ENCODE results near the gene ECM2.

ECM2 gene

DNA sequence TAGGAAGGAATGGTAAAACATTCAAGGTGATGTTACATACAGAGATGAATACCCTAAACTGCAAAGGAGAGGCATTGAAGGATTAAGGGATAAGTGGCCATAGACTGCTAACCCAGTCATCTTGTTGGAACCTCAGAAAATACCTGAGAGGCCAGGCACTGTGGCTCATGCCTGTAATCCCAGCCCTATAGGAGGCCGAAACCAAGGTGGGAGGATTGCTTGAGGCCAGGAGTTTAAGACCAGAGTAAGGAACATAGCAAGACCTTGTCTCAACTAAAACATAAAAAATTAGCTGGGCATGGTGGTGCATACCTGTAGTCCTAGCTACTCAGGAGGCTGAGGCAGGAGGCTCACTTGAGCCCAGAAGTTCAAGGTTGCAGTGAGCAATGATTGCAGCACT lies 10.9 kb downstream of the ECM2 start:
- Histone ChIP-seq H4K8ac (ENCODE audit: low read depth, low read length) (no peak overlapping the region), H3K4me2 (ENCODE audit: low read length) (no peak overlapping the region), H3K36me3 (ENCODE audit: control insufficient read depth, insufficient read depth, low read length) (no peaks in the 10 kb centered on the region), H3K27me3 (ENCODE audit: insufficient read depth, low read length, poor library complexity) (no peaks in the 10 kb centered on the region), H2BK5ac (ENCODE audit: low read length) (no peak overlapping the region), H3K4me3 (ENCODE audit: low read length) (no peak overlapping the region), H3K23ac (ENCODE audit: low read length) (no peak overlapping the region), H3K4ac (ENCODE audit: low read depth, low read length) (no peak overlapping the region), H3K9ac (ENCODE audit: low read length) (no peak overlapping the region), H2BK15ac (replicated peaks; ENCODE audit: low read depth) (no peak overlapping the region), H2AK5ac (ENCODE audit: low read length) (no peak overlapping the region), H3K79me1 (ENCODE audit: low read length) (no peaks in the 10 kb centered on the region), H3K27ac (ENCODE audit: low read depth, low read length) (no peak overlapping the region), H2BK120ac (ENCODE audit: low read depth, low read length) (no peak overlapping the region), H3K56ac (ENCODE audit: low read length) (no peak overlapping the region), H3K18ac (ENCODE audit: low read length) (no peak overlapping the region), H3K79me2 (ENCODE audit: control insufficient read depth, insufficient read depth, low read length) (no peaks in the 10 kb centered on the region), H3K4me1 (ENCODE audit: control insufficient read depth, low read depth, low read length) (no peaks in the 10 kb centered on the region), H4K5ac (ENCODE audit: low read length) (no peak overlapping the region)
- no CpG with 5 or more reads among the region's 1 CpG for WGBS (ENCODE audit: extremely low coverage, insufficient coverage, low lambda C conversion rate)
- peak; percentile 14 for DNase-seq

DNA sequence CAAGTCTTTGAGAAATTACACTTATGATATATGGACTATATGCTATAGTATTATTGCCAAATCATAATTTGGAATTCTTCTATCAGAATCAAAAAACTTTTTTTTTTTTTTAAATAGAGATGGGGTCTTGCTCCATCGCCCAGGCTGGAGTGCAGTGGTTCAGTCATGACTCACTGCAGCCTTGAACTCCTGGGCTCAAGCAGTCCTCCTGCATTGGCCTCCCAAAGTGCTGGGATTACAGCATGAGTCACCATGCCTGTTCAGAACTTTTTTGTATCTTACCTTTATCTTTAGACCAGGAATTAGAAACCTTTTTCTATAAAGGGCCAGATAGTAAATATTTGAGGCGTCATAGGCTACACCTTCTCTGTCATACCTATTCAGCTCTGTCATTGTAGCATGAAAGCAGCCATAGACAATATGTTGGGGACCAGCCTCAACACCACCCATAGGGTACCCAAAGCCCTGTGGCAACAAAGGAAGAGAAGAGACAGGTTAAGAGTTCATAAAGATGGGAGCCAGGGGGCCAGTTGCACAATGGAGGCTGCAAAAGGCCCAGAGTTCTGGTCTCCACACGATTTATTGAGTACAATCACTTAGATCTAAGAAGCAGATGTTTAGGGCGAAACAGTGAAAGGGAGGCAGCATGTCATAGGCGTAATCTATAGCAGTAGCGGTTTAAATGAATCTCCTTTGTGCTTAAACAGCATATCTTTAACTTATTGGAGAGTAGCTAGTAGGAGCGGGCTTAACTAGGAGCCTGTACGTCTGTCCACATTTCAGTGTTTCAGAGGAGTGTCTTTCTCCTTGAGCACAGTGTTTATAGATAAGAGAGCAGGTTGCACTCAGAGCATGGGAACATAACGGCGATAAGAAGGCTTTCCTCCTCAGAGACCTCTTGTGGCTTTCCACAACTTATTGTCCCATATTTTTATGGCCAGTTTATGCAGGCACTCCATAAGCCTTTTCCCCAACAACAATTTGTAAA lies 12.5 kb downstream of the ECM2 start:
- H3K9ac ChIP-seq (ENCODE audit: low read length), result no peak overlapping the region
- no peak overlapping the region for H3K56ac ChIP-seq (ENCODE audit: low read length)
- H3K4me3 ChIP-seq (ENCODE audit: low read length), result no peak overlapping the region
- H3K27me3 ChIP-seq (ENCODE audit: insufficient read depth, low read length, poor library complexity), result no peaks in the 10 kb centered on the region
- H3K36me3 ChIP-seq (ENCODE audit: control insufficient read depth, insufficient read depth, low read length), result no peaks in the 10 kb centered on the region
- no peak overlapping the region for H3K23ac ChIP-seq (ENCODE audit: low read length)
- DNase-seq, result no peak
- no peak overlapping the region for H3K18ac ChIP-seq (ENCODE audit: low read length)
- H3K79me1 ChIP-seq (ENCODE audit: low read length), result no peaks in the 10 kb centered on the region
- WGBS (ENCODE audit: extremely low coverage, insufficient coverage, low lambda C conversion rate), result no CpG with 5 or more reads among the region's 10 CpGs
- H4K8ac ChIP-seq (ENCODE audit: low read depth, low read length), result no peak overlapping the region
- no peak overlapping the region for H3K4me2 ChIP-seq (ENCODE audit: low read length)
- no peaks in the 10 kb centered on the region for H3K79me2 ChIP-seq (ENCODE audit: control insufficient read depth, insufficient read depth, low read length)
- H2BK5ac ChIP-seq (ENCODE audit: low read length), result no peak overlapping the region
- H2BK15ac ChIP-seq (replicated peaks; ENCODE audit: low read depth), result no peak overlapping the region
- H3K27ac ChIP-seq (ENCODE audit: low read depth, low read length), result no peak overlapping the region
- no peak overlapping the region for H3K4ac ChIP-seq (ENCODE audit: low read depth, low read length)
- H2AK5ac ChIP-seq (ENCODE audit: low read length), result no peak overlapping the region
- no peak overlapping the region for H2BK120ac ChIP-seq (ENCODE audit: low read depth, low read length)
- no peak overlapping the region for H4K5ac ChIP-seq (ENCODE audit: low read length)
- H3K4me1 ChIP-seq (ENCODE audit: control insufficient read depth, low read depth, low read length), result no peaks in the 10 kb centered on the region

DNA sequence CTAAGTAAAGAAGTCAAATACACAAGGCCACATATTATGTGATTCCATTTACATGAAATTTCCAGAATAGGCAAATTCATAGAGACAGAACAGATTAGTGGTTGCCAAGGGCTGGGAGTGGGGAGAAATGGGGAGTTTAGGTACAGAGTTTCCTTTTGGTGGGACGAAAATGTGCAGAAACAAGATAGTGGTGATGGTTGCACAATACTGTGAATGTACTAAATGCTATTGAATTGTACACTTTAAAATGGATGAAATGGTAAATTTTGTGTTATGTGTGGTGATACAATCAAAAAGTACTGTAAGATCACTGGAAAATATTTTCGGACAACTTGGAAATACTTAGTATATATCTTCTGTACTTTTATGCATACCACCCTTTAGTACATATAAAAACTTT lies 15.0 kb downstream of the ECM2 start:
- H4K5ac ChIP-seq (ENCODE audit: low read length), result no peak overlapping the region
- H3K36me3 ChIP-seq (ENCODE audit: control insufficient read depth, insufficient read depth, low read length), result no peaks in the 10 kb centered on the region
- DNase-seq, result no peak
- H2AK5ac ChIP-seq (ENCODE audit: low read length), result no peak overlapping the region
- H3K18ac ChIP-seq (ENCODE audit: low read length), result no peak overlapping the region
- no peaks in the 10 kb centered on the region for H3K79me2 ChIP-seq (ENCODE audit: control insufficient read depth, insufficient read depth, low read length)
- H3K4ac ChIP-seq (ENCODE audit: low read depth, low read length), result no peak overlapping the region
- H2BK5ac ChIP-seq (ENCODE audit: low read length), result no peak overlapping the region
- H3K4me2 ChIP-seq (ENCODE audit: low read length), result no peak overlapping the region
- no peaks in the 10 kb centered on the region for H3K4me1 ChIP-seq (ENCODE audit: control insufficient read depth, low read depth, low read length)
- no peaks in the 10 kb centered on the region for H3K79me1 ChIP-seq (ENCODE audit: low read length)
- H3K9ac ChIP-seq (ENCODE audit: low read length), result no peak overlapping the region
- no peak overlapping the region for H3K23ac ChIP-seq (ENCODE audit: low read length)
- no peak overlapping the region for H2BK120ac ChIP-seq (ENCODE audit: low read depth, low read length)
- H3K27me3 ChIP-seq (ENCODE audit: insufficient read depth, low read length, poor library complexity), result no peaks in the 10 kb centered on the region
- no peak overlapping the region for H4K8ac ChIP-seq (ENCODE audit: low read depth, low read length)
- no CpG with 5 or more reads among the region's 2 CpGs for WGBS (ENCODE audit: extremely low coverage, insufficient coverage, low lambda C conversion rate)
- H3K56ac ChIP-seq (ENCODE audit: low read length), result no peak overlapping the region
- no peak overlapping the region for H3K4me3 ChIP-seq (ENCODE audit: low read length)
- no peak overlapping the region for H3K27ac ChIP-seq (ENCODE audit: low read depth, low read length)
- no peak overlapping the region for H2BK15ac ChIP-seq (replicated peaks; ENCODE audit: low read depth)

DNA sequence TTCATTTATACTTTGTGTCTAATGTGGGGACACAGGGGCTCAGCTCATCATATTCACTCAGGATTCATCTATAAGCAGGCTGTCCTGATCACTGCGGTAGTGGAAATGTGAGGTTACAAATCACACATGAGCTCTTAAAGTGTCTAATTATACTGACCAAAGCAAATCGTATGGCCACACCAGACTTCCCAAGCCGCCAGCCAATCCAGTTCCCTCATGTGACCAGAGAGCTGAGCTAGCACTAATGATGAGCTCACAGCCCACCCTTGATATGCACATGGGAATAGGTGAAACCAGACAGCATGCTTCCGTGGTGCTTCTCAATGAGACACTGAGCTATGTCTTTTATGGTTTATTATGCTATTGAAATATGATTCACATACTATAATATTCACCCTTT lies 17.6 kb downstream of the ECM2 start:
- H3K4me3 ChIP-seq (ENCODE audit: low read length), result no peak overlapping the region
- H4K5ac ChIP-seq (ENCODE audit: low read length), result no peak overlapping the region
- DNase-seq, result no peak
- H3K36me3 ChIP-seq (ENCODE audit: control insufficient read depth, insufficient read depth, low read length), result no peaks in the 10 kb centered on the region
- no peak overlapping the region for H2AK5ac ChIP-seq (ENCODE audit: low read length)
- H3K4ac ChIP-seq (ENCODE audit: low read depth, low read length), result no peak overlapping the region
- H3K79me1 ChIP-seq (ENCODE audit: low read length), result no peaks in the 10 kb centered on the region
- H2BK120ac ChIP-seq (ENCODE audit: low read depth, low read length), result no peak overlapping the region
- H3K4me1 ChIP-seq (ENCODE audit: control insufficient read depth, low read depth, low read length), result no peaks in the 10 kb centered on the region
- H3K9ac ChIP-seq (ENCODE audit: low read length), result no peak overlapping the region
- H3K18ac ChIP-seq (ENCODE audit: low read length), result no peak overlapping the region
- H2BK15ac ChIP-seq (replicated peaks; ENCODE audit: low read depth), result no peak overlapping the region
- no peak overlapping the region for H4K8ac ChIP-seq (ENCODE audit: low read depth, low read length)
- no peaks in the 10 kb centered on the region for H3K79me2 ChIP-seq (ENCODE audit: control insufficient read depth, insufficient read depth, low read length)
- no CpG with 5 or more reads among the region's 4 CpGs for WGBS (ENCODE audit: extremely low coverage, insufficient coverage, low lambda C conversion rate)
- H3K27ac ChIP-seq (ENCODE audit: low read depth, low read length), result no peak overlapping the region
- H2BK5ac ChIP-seq (ENCODE audit: low read length), result no peak overlapping the region
- H3K23ac ChIP-seq (ENCODE audit: low read length), result no peak overlapping the region
- H3K56ac ChIP-seq (ENCODE audit: low read length), result no peak overlapping the region
- no peak overlapping the region for H3K4me2 ChIP-seq (ENCODE audit: low read length)
- H3K27me3 ChIP-seq (ENCODE audit: insufficient read depth, low read length, poor library complexity), result no peaks in the 10 kb centered on the region

DNA sequence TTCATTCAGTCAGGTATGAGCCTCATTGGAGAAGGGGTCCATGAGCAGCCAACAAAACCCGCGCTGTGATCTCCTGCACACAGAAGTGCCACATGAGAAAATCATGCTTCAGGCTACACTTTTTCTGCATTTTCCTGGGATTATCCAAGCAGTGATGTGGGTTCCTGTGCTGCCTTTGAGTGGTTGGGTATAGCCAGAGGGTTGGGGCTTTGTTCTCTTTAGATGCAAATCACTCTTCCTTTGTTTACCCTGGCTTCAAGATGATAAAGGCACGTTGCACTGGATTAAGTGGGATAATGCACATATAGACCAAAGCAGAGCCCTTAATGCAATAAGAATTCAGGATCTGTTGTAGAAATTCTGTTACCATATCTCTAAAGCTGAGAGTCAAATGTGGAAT lies 18.7 kb downstream of the ECM2 start:
- Histone ChIP-seq H3K4me2 (ENCODE audit: low read length) (no peak overlapping the region), H3K4me1 (ENCODE audit: control insufficient read depth, low read depth, low read length) (no peaks in the 10 kb centered on the region), H3K9ac (ENCODE audit: low read length) (no peak overlapping the region), H4K8ac (ENCODE audit: low read depth, low read length) (no peak overlapping the region), H2AK5ac (ENCODE audit: low read length) (no peak overlapping the region), H3K79me1 (ENCODE audit: low read length) (no peaks in the 10 kb centered on the region), H3K27ac (ENCODE audit: low read depth, low read length) (no peak overlapping the region), H4K5ac (ENCODE audit: low read length) (no peak overlapping the region), H3K56ac (ENCODE audit: low read length) (no peak overlapping the region), H3K36me3 (ENCODE audit: control insufficient read depth, insufficient read depth, low read length) (no peaks in the 10 kb centered on the region), H3K79me2 (ENCODE audit: control insufficient read depth, insufficient read depth, low read length) (no peaks in the 10 kb centered on the region), H3K23ac (ENCODE audit: low read length) (no peak overlapping the region), H3K4ac (ENCODE audit: low read depth, low read length) (no peak overlapping the region), H2BK5ac (ENCODE audit: low read length) (no peak overlapping the region), H2BK15ac (replicated peaks; ENCODE audit: low read depth) (no peak overlapping the region), H2BK120ac (ENCODE audit: low read depth, low read length) (no peak overlapping the region), H3K27me3 (ENCODE audit: insufficient read depth, low read length, poor library complexity) (no peaks in the 10 kb centered on the region), H3K18ac (ENCODE audit: low read length) (no peak overlapping the region), H3K4me3 (ENCODE audit: low read length) (no peak overlapping the region)
- no CpG with 5 or more reads among the region's 3 CpGs for WGBS (ENCODE audit: extremely low coverage, insufficient coverage, low lambda C conversion rate)
- peak; percentile 51 for DNase-seq

DNA sequence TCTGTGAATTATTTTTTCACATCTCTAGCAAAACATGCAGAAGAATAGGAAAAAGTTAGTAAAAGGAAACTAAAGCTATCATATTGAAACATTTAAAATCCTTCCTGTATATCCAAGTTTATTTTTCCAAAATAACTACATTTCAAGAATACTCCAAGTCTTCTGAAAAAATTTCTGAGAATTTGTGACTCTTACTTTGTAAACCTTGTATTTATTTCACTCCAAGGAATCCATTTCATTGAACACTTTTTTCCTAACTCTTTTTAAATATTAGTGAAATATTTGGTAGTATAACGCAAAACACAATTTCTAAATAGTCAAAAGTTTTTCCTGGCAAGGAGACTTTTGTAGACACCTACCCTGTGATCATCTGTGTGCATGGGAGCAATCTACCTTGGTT lies 19.3 kb downstream of the ECM2 start:
- no peak for DNase-seq
- no peaks in the 10 kb centered on the region for H3K79me1 ChIP-seq (ENCODE audit: low read length)
- H3K27ac ChIP-seq (ENCODE audit: low read depth, low read length), result no peak overlapping the region
- no peak overlapping the region for H3K9ac ChIP-seq (ENCODE audit: low read length)
- H2AK5ac ChIP-seq (ENCODE audit: low read length), result no peak overlapping the region
- no peak overlapping the region for H3K18ac ChIP-seq (ENCODE audit: low read length)
- no peaks in the 10 kb centered on the region for H3K4me1 ChIP-seq (ENCODE audit: control insufficient read depth, low read depth, low read length)
- H3K79me2 ChIP-seq (ENCODE audit: control insufficient read depth, insufficient read depth, low read length), result no peaks in the 10 kb centered on the region
- no peak overlapping the region for H3K4me2 ChIP-seq (ENCODE audit: low read length)
- no peak overlapping the region for H3K4me3 ChIP-seq (ENCODE audit: low read length)
- H3K27me3 ChIP-seq (ENCODE audit: insufficient read depth, low read length, poor library complexity), result no peaks in the 10 kb centered on the region
- H3K56ac ChIP-seq (ENCODE audit: low read length), result no peak overlapping the region
- no peak overlapping the region for H3K23ac ChIP-seq (ENCODE audit: low read length)
- no peak overlapping the region for H2BK120ac ChIP-seq (ENCODE audit: low read depth, low read length)
- H2BK15ac ChIP-seq (replicated peaks; ENCODE audit: low read depth), result no peak overlapping the region
- no peak overlapping the region for H4K5ac ChIP-seq (ENCODE audit: low read length)
- H3K36me3 ChIP-seq (ENCODE audit: control insufficient read depth, insufficient read depth, low read length), result no peaks in the 10 kb centered on the region
- no CpG with 5 or more reads among the region's 1 CpG for WGBS (ENCODE audit: extremely low coverage, insufficient coverage, low lambda C conversion rate)
- H2BK5ac ChIP-seq (ENCODE audit: low read length), result no peak overlapping the region
- no peak overlapping the region for H4K8ac ChIP-seq (ENCODE audit: low read depth, low read length)
- no peak overlapping the region for H3K4ac ChIP-seq (ENCODE audit: low read depth, low read length)
